HL-60 (cell line): ENCODE results near the gene CCSER2.

Source experiments
- GABPA ChIP-seq: IDR thresholded peaks from 2 replicates; pipeline ENCODE4 v1.6.1; 2012; ENCODE audit warnings: low read depth
- POLR2AphosphoS5 ChIP-seq: IDR thresholded peaks from 2 replicates; pipeline ENCODE4 v1.6.1; 2012; ENCODE audit warnings: low read depth
- TF ChIP-seq, protein P1 (sequence below): IDR thresholded peaks from one replicate; pipeline ENCODE4 v1.5.1; 2011; ENCODE audit warnings: low read length, control low read depth, inconsistent platforms; ENCODE audit not compliant: insufficient read depth
- TF ChIP-seq, protein P2 (sequence below): IDR thresholded peaks from 2 replicates; pipeline ENCODE4 v1.6.1; 2012; ENCODE audit warnings: low read depth; ENCODE audit not compliant: insufficient replicate concordance

DNA sequence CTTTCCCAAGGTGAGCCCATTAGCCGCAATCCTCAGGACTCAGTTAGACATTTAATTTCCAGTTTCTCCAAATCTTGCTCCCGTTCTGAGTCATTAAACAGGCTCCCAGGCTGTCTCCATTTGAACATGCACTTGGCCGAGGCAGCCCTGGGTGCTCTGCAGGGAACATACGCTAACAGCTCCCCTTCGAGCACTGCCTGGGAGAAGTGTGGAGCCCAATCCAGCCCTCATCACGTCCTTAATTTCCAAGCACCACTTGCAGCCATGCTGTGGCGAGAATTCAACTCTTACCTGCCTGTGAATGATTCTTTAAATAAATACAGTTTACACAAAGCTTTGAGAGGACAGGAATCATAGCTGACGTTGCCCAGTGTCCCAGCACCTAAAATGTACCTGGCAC lies 218.2 kb downstream of the CCSER2 start:
- TF ChIP-seq, protein P1, sequence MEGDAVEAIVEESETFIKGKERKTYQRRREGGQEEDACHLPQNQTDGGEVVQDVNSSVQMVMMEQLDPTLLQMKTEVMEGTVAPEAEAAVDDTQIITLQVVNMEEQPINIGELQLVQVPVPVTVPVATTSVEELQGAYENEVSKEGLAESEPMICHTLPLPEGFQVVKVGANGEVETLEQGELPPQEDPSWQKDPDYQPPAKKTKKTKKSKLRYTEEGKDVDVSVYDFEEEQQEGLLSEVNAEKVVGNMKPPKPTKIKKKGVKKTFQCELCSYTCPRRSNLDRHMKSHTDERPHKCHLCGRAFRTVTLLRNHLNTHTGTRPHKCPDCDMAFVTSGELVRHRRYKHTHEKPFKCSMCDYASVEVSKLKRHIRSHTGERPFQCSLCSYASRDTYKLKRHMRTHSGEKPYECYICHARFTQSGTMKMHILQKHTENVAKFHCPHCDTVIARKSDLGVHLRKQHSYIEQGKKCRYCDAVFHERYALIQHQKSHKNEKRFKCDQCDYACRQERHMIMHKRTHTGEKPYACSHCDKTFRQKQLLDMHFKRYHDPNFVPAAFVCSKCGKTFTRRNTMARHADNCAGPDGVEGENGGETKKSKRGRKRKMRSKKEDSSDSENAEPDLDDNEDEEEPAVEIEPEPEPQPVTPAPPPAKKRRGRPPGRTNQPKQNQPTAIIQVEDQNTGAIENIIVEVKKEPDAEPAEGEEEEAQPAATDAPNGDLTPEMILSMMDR = no peak
- no peak for TF ChIP-seq POLR2AphosphoS5
- TF ChIP-seq, protein P2, sequence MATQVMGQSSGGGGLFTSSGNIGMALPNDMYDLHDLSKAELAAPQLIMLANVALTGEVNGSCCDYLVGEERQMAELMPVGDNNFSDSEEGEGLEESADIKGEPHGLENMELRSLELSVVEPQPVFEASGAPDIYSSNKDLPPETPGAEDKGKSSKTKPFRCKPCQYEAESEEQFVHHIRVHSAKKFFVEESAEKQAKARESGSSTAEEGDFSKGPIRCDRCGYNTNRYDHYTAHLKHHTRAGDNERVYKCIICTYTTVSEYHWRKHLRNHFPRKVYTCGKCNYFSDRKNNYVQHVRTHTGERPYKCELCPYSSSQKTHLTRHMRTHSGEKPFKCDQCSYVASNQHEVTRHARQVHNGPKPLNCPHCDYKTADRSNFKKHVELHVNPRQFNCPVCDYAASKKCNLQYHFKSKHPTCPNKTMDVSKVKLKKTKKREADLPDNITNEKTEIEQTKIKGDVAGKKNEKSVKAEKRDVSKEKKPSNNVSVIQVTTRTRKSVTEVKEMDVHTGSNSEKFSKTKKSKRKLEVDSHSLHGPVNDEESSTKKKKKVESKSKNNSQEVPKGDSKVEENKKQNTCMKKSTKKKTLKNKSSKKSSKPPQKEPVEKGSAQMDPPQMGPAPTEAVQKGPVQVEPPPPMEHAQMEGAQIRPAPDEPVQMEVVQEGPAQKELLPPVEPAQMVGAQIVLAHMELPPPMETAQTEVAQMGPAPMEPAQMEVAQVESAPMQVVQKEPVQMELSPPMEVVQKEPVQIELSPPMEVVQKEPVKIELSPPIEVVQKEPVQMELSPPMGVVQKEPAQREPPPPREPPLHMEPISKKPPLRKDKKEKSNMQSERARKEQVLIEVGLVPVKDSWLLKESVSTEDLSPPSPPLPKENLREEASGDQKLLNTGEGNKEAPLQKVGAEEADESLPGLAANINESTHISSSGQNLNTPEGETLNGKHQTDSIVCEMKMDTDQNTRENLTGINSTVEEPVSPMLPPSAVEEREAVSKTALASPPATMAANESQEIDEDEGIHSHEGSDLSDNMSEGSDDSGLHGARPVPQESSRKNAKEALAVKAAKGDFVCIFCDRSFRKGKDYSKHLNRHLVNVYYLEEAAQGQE = no peak
- TF ChIP-seq GABPA = no peak
